Measurements from ENCODE around the gene FAM83D.
A peak's percentile ranks its signal among the peaks of the same experiment; 100 is the strongest.

Gene FAM83D

GRCh38 chr20:38962044-38962927, 36.1 kb downstream of the FAM83D start, which contains the start of gene DHX35:
DHX35 (plus strand) TSS chr20:38962344; CDS start chr20:38962368, 24 bp downstream.
- peak; percentile 96 to 99 (median 98) for DNase-seq
- H3K27me3 ChIP-seq (replicated peaks in 2 of 5; ENCODE audit: control insufficient read depth in 4 of 5, insufficient read depth in 5 of 5, low read length in 4 of 5) = no peaks in the 10 kb centered on the region
- H3K4me3 ChIP-seq (ENCODE audit: control insufficient read depth in 1 of 7, extremely low read depth in 1 of 7, insufficient read depth in 4 of 7, low read depth in 2 of 7, low read length in 6 of 7) = peak within 1 kb of the TSS; percentile 85 to 100 (median 95)
- H3K9me3 ChIP-seq (ENCODE audit: control extremely low read depth in 1 of 5, control insufficient read depth in 4 of 5, insufficient read depth in 2 of 5, low read depth in 1 of 5, low read length in 4 of 5) = no peaks in the 10 kb centered on the region
- ChIA-PET POLR2A (interaction anchor here (0.6 to 1.0 kb wide), 3 partner anchors 35 to 214 kb away, joined by 3 to 4 read pairs (median 3); partner anchors contain the start of genes ACTR5 and PPP1R16B), CTCF (interaction anchor here (0.7 to 2.5 kb wide), 5 partner anchors 17 to 320 kb away, joined by 3 to 11 read pairs (median 4); partner anchors contain the start of gene FAM83D)
- under 1% methylated on average over 67 of the region's 70 CpGs for WGBS (ENCODE audit: insufficient coverage)
- peaks cover 11 to 24% (median 18%) of the 10 kb centered on the region in 4 experiments for H3K4me1 ChIP-seq (ENCODE audit: control extremely low read depth in 1 of 4, control insufficient read depth in 4 of 4, insufficient read depth in 4 of 4, low read length in 3 of 4)
- H3K27ac ChIP-seq (ENCODE audit: insufficient read depth in 1 of 2, low read depth in 1 of 2, low read length in 2 of 2, poor library complexity in 1 of 2, severe bottlenecking in 2 of 2) = peak within 1 kb of the TSS; percentile 83 to 93
- H3K36me3 ChIP-seq (ENCODE audit: control insufficient read depth in 4 of 4, insufficient read depth in 4 of 4, low read length in 3 of 4) = peaks cover 0 to 4% (median 1%) of the 10 kb centered on the region in 4 experiments

DNA sequence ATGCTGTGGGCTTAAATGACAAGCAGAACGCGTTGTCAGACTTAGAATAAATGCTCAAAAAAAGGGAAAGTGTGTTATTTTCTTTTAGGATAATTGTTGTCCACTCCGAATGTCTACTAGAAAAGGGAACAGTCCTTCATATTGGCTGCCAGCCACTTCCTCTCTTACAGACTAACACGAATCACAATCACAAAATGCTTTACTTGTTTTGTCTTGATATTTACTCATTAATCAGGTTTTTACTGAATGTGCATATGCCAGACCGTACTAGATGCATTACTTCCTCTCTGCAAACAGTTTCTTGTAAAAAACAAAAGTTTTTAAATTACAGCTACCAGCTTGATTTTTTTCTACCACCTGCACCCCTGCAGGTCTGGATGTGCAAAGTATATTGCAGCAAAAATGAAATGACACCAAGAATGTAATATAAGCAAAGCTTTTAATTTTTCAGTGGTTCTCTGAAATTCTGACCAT, 36.7 kb downstream of the FAM83D start:
- H3K4me3 ChIP-seq (ENCODE audit: control insufficient read depth in 1 of 7, extremely low read depth in 1 of 7, insufficient read depth in 4 of 7, low read depth in 2 of 7, low read length in 6 of 7) = peak overlapping the region; percentile 85 to 100 (median 95)
- peaks cover 0 to 7% (median 2%) of the 10 kb centered on the region in 4 experiments for H3K36me3 ChIP-seq (ENCODE audit: control insufficient read depth in 4 of 4, insufficient read depth in 4 of 4, low read length in 3 of 4)
- POLR2A ChIA-PET = interaction anchor here (0.6 to 1.0 kb wide), 4 partner anchors 34 to 1712 kb away, joined by 3 to 6 read pairs (median 4); partner anchors contain the start of genes ACTR5 and PPP1R16B
- DNase-seq = peak in 2 of 3 donors; percentile 51 to 56
- no CpG with 5 or more reads among the region's 5 CpGs for WGBS (ENCODE audit: insufficient coverage)
- H3K27ac ChIP-seq (ENCODE audit: insufficient read depth in 1 of 2, low read depth in 1 of 2, low read length in 2 of 2, poor library complexity in 1 of 2, severe bottlenecking in 2 of 2) = peak overlapping the region; percentile 83 to 93
- H3K4me1 ChIP-seq (ENCODE audit: control extremely low read depth in 1 of 4, control insufficient read depth in 4 of 4, insufficient read depth in 4 of 4, low read length in 3 of 4) = peaks cover 11 to 24% (median 18%) of the 10 kb centered on the region in 4 experiments
- CTCF ChIA-PET = interaction anchor here (0.7 to 2.5 kb wide), 4 partner anchors 16 to 37 kb away, joined by 3 to 11 read pairs (median 6); partner anchors contain the start of gene FAM83D
- no peaks in the 10 kb centered on the region for H3K27me3 ChIP-seq (replicated peaks in 2 of 5; ENCODE audit: control insufficient read depth in 4 of 5, insufficient read depth in 5 of 5, low read length in 4 of 5)
- H3K9me3 ChIP-seq (ENCODE audit: control extremely low read depth in 1 of 5, control insufficient read depth in 4 of 5, insufficient read depth in 2 of 5, low read depth in 1 of 5, low read length in 4 of 5) = no peaks in the 10 kb centered on the region

GRCh38 chr20:38963745-38964144, 37.5 kb downstream of the FAM83D start:
- no peak overlapping the region for H3K27ac ChIP-seq (ENCODE audit: insufficient read depth in 1 of 2, low read depth in 1 of 2, low read length in 2 of 2, poor library complexity in 1 of 2, severe bottlenecking in 2 of 2)
- H3K9me3 ChIP-seq (ENCODE audit: control extremely low read depth in 1 of 5, control insufficient read depth in 4 of 5, insufficient read depth in 2 of 5, low read depth in 1 of 5, low read length in 4 of 5) = no peaks in the 10 kb centered on the region
- DNase-seq = no peak
- H3K4me1 ChIP-seq (ENCODE audit: control extremely low read depth in 1 of 4, control insufficient read depth in 4 of 4, insufficient read depth in 4 of 4, low read length in 3 of 4) = peaks cover 11 to 24% (median 18%) of the 10 kb centered on the region in 4 experiments
- ChIA-PET CTCF (interaction anchor here (0.7 to 2.5 kb wide), 3 partner anchors 21 to 35 kb away, joined by 3 to 8 read pairs (median 3); no protein-coding TSS in a partner anchor), POLR2A (no interaction called here)
- peaks cover 0 to 12% (median 5%) of the 10 kb centered on the region in 4 experiments for H3K36me3 ChIP-seq (ENCODE audit: control insufficient read depth in 4 of 4, insufficient read depth in 4 of 4, low read length in 3 of 4)
- no peaks in the 10 kb centered on the region for H3K27me3 ChIP-seq (replicated peaks in 2 of 5; ENCODE audit: control insufficient read depth in 4 of 5, insufficient read depth in 5 of 5, low read length in 4 of 5)
- H3K4me3 ChIP-seq (ENCODE audit: control insufficient read depth in 1 of 7, extremely low read depth in 1 of 7, insufficient read depth in 4 of 7, low read depth in 2 of 7, low read length in 6 of 7) = peak overlapping the region in 1 of 7 experiments; percentile 100

DNA sequence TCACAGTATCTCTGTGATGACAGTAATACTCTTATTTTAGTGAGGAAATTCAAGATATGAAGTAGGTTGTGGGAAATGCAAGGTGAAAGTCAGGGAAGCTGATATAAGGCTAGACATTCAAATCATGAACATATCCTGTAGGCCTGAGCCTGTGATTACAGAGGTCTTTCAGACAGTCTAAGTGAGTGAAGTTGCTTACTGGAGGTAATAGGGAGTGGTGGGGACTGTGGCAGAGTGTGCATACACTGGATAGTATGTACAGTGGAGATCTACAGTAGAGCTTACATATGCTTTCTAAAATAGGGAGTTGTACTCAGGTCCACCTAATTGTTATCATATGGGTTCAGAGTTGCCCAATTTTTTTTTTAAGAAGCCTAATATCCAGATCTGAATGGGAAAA, 39.0 kb downstream of the FAM83D start:
- POLR2A ChIA-PET = no interaction called here
- CTCF ChIA-PET = no interaction called here
- H3K4me3 ChIP-seq (ENCODE audit: control insufficient read depth in 1 of 7, extremely low read depth in 1 of 7, insufficient read depth in 4 of 7, low read depth in 2 of 7, low read length in 6 of 7) = no peak overlapping the region
- peaks cover 11 to 24% (median 18%) of the 10 kb centered on the region in 4 experiments for H3K4me1 ChIP-seq (ENCODE audit: control extremely low read depth in 1 of 4, control insufficient read depth in 4 of 4, insufficient read depth in 4 of 4, low read length in 3 of 4)
- no peaks in the 10 kb centered on the region for H3K9me3 ChIP-seq (ENCODE audit: control extremely low read depth in 1 of 5, control insufficient read depth in 4 of 5, insufficient read depth in 2 of 5, low read depth in 1 of 5, low read length in 4 of 5)
- peaks cover 8 to 25% (median 13%) of the 10 kb centered on the region in 4 experiments for H3K36me3 ChIP-seq (ENCODE audit: control insufficient read depth in 4 of 4, insufficient read depth in 4 of 4, low read length in 3 of 4)
- no peak overlapping the region for H3K27ac ChIP-seq (ENCODE audit: insufficient read depth in 1 of 2, low read depth in 1 of 2, low read length in 2 of 2, poor library complexity in 1 of 2, severe bottlenecking in 2 of 2)
- H3K27me3 ChIP-seq (replicated peaks in 2 of 5; ENCODE audit: control insufficient read depth in 4 of 5, insufficient read depth in 5 of 5, low read length in 4 of 5) = no peaks in the 10 kb centered on the region
- DNase-seq = no peak

DNA sequence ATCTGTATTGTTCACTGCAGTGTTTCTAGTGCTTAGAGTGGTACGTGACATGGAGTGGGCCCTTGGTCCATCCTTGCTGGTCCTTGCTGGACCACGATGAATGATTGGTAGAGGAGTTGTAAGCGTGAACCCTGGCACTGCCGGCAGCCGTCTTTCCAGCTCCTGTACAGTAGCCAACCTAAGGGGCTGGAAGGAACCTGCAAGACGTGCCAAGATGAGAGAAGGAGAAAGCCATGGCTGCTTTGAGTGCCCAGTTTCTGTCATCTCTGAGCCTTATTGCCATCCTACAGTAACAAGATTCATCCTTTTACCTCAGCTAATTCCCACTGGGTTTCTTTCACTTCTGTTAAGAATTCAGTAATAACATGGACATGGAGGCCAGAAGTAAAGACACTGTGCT, 41.9 kb downstream of the FAM83D start:
- 97% methylated on average over 6 of the region's 6 CpGs for WGBS (ENCODE audit: insufficient coverage)
- no peak for DNase-seq
- Histone ChIP-seq H3K4me3 (ENCODE audit: control insufficient read depth in 1 of 7, extremely low read depth in 1 of 7, insufficient read depth in 4 of 7, low read depth in 2 of 7, low read length in 6 of 7) (no peak overlapping the region), H3K27me3 (replicated peaks in 2 of 5; ENCODE audit: control insufficient read depth in 4 of 5, insufficient read depth in 5 of 5, low read length in 4 of 5) (no peaks in the 10 kb centered on the region), H3K27ac (ENCODE audit: insufficient read depth in 1 of 2, low read depth in 1 of 2, low read length in 2 of 2, poor library complexity in 1 of 2, severe bottlenecking in 2 of 2) (no peak overlapping the region), H3K4me1 (ENCODE audit: control extremely low read depth in 1 of 4, control insufficient read depth in 4 of 4, insufficient read depth in 4 of 4, low read length in 3 of 4) (peaks cover 0 to 8% (median 3%) of the 10 kb centered on the region in 4 experiments), H3K9me3 (ENCODE audit: control extremely low read depth in 1 of 5, control insufficient read depth in 4 of 5, insufficient read depth in 2 of 5, low read depth in 1 of 5, low read length in 4 of 5) (no peaks in the 10 kb centered on the region), H3K36me3 (ENCODE audit: control insufficient read depth in 4 of 4, insufficient read depth in 4 of 4, low read length in 3 of 4) (peaks cover 14 to 41% (median 23%) of the 10 kb centered on the region in 4 experiments)
- CTCF ChIA-PET = interaction anchor here (0.6 to 1.4 kb wide), 2 partner anchors 47 to 1852 kb away, joined by 3 to 4 read pairs; no protein-coding TSS in a partner anchor
- POLR2A ChIA-PET = no interaction called here

DNA sequence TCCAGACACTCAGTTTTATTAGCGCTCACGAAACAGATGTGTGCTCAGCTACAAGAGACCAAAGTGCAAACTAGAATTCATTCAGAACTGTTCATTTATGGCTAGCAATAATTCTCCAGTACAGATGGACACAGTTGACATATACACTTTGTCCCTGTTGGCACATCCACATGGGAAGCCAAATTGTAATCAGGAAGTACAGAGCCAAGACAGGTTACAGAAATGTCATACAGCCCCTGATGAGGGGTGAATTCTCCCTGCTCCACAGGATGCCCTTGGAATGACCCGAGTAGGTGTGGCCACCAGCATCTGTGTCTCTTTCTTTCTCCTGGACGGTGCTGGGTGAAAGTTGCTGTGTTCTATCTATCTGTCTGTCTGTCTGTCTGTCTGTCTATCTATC, 43.5 kb downstream of the FAM83D start:
- 98% methylated on average over 4 of the region's 4 CpGs for WGBS (ENCODE audit: insufficient coverage)
- DNase-seq = no peak
- CTCF ChIA-PET = interaction anchor here (1.1 kb wide), 1 partner anchor 22 kb away, joined by 4 read pairs; no protein-coding TSS in a partner anchor
- POLR2A ChIA-PET = no interaction called here
- Histone ChIP-seq H3K27me3 (replicated peaks in 2 of 5; ENCODE audit: control insufficient read depth in 4 of 5, insufficient read depth in 5 of 5, low read length in 4 of 5) (no peaks in the 10 kb centered on the region), H3K9me3 (ENCODE audit: control extremely low read depth in 1 of 5, control insufficient read depth in 4 of 5, insufficient read depth in 2 of 5, low read depth in 1 of 5, low read length in 4 of 5) (no peaks in the 10 kb centered on the region), H3K4me1 (ENCODE audit: control extremely low read depth in 1 of 4, control insufficient read depth in 4 of 4, insufficient read depth in 4 of 4, low read length in 3 of 4) (no peaks in the 10 kb centered on the region), H3K27ac (ENCODE audit: insufficient read depth in 1 of 2, low read depth in 1 of 2, low read length in 2 of 2, poor library complexity in 1 of 2, severe bottlenecking in 2 of 2) (no peak overlapping the region), H3K4me3 (ENCODE audit: control insufficient read depth in 1 of 7, extremely low read depth in 1 of 7, insufficient read depth in 4 of 7, low read depth in 2 of 7, low read length in 6 of 7) (no peak overlapping the region), H3K36me3 (ENCODE audit: control insufficient read depth in 4 of 4, insufficient read depth in 4 of 4, low read length in 3 of 4) (peaks cover 17 to 54% (median 29%) of the 10 kb centered on the region in 4 experiments)
